Cardiac fibroblast (primary cell): ENCODE results near the gene GULP1.

Source experiments
- DNase-seq, 2 donors: peaks; one replicate each; pipeline versions ENCODE4 v3.0.0 to v3.0.0-alpha.2; 2010; ENCODE audit warnings: low read depth in 2 of 2
- H3K4me3 ChIP-seq, 2 donors: replicated peaks in 1 of 2; 1 replicate in 1 of 2; 2 replicates in 1 of 2; pipeline ENCODE4 v1.5.1; 2011; ENCODE audit warnings: low read depth in 2 of 2, low read length in 2 of 2, mild to moderate bottlenecking in 2 of 2, moderate library complexity in 1 of 2
- CTCF ChIP-seq: IDR thresholded peaks from one replicate; pipeline ENCODE4 v1.5.1; 2011; ENCODE audit warnings: low read depth, mild to moderate bottlenecking, low read length, inconsistent platforms

Gene GULP1

GRCh38 chr2:188320861-188321260, 29.2 kb downstream of the GULP1 start:
- H3K4me3 ChIP-seq: no peak overlapping the region
- no peak for DNase-seq
- TF ChIP-seq CTCF: no peak

GRCh38 chr2:188322569-188323551, 31.2 kb downstream of the GULP1 start:
- TF ChIP-seq CTCF: no peak
- H3K4me3 ChIP-seq: no peak overlapping the region
- peak; percentile 21 to 65 for DNase-seq

- no peak for TF ChIP-seq CTCF
- H3K4me3 ChIP-seq: no peak overlapping the region
- DNase-seq: no peak
Observed at GRCh38 chr2:188324067-188324466, 32.4 kb downstream of the GULP1 start.

- DNase-seq: no peak
- H3K4me3 ChIP-seq: no peak overlapping the region
- TF ChIP-seq CTCF: no peak
Observed at GRCh38 chr2:188326290-188326668, 34.6 kb downstream of the GULP1 start.

GRCh38 chr2:188326669-188327301, 35.1 kb downstream of the GULP1 start:
- no peak overlapping the region for H3K4me3 ChIP-seq
- TF ChIP-seq CTCF: no peak
- DNase-seq: peak; percentile 53 to 55

- TF ChIP-seq CTCF: no peak
- H3K4me3 ChIP-seq: no peak overlapping the region
- no peak for DNase-seq
Observed at GRCh38 chr2:188327518-188328213, 36.0 kb downstream of the GULP1 start.
